Suprapubic skin (tissue), 4 donors: ENCODE measurements around the gene DNPH1.

Source experiments
- POLR2A ChIP-seq, 2 donors: fragments of 450-650 bp; IDR thresholded peaks; one replicate each; pipeline ENCODE4 v1.6.1; 2017; ENCODE audit warnings: antibody characterized with exemption in 2 of 2, mild to moderate bottlenecking in 2 of 2, moderate library complexity in 2 of 2
- POLR2AphosphoS5 ChIP-seq, 3 donors: sonication (generic); formaldehyde crosslinking; IDR thresholded peaks; one replicate each; pipeline ENCODE4 v1.6.1; 2017; ENCODE audit warnings: antibody characterized with exemption in 3 of 3

DNA sequence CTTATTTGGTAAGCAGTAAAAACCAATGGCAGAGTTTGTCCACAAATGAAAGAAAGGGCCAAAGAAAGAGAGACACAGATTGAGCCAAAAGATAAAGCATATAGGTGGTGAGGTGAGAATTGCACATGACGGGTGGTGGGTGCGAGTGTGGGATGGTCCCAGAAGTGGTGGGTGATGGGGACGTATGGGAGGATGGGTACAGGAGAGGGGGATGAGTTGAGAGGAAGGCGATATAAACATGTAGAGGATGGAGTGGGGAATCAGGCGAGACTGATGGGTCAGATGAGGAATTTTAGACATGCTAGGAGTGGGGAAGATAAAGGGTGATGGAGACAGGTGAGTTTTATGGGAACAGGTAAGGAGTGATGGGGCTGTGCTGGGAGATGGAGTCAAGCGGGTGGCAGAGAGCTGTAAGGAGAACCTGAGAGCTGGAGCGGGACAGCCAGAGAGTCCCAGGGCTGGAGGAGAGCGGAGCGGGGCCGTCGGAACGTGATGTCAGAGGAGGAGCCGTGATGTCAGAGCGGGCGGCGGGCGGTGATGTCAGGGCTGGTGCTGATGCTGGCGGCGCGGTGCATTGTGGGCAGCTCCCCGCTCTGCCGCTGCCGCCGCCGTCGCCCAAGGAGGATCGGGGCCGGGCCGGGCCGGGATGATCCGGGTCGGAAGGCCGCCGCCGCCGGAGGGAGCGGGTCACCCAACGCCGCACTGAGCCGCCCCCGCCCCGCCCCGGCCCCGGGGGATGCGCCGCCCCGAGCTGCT lies 13.8 kb upstream of the DNPH1 start, which contains the start of gene TTBK1:
- no peak for TF ChIP-seq POLR2A (IDR thresholded peaks at IDR 0.05)
- no peak for TF ChIP-seq POLR2AphosphoS5 (IDR thresholded peaks at IDR 0.05)
